Trophoblast cell (in vitro differentiated cells and primary cell): ENCODE data around the gene GGA1.
A peak's percentile ranks its signal among the peaks of the same experiment; 100 is the strongest.
"Not testable (repeated sequence)": the region's sequence is repeated elsewhere in the genome, so short reads cannot be mapped to it uniquely, and the experiment has no call there.

Source experiments
- DNase-seq, 2 donors: peaks; one replicate each; pipeline ENCODE4 v3.0.0-alpha.2; 2016
- H2AFZ ChIP-seq: 2 replicates; pipeline ENCODE4 v1.6.1; 2013; ENCODE audit warnings: low read length, moderate library complexity, mild to moderate bottlenecking; ENCODE audit not compliant: insufficient read depth, poor library complexity
- H2AK5ac ChIP-seq: 2 replicates; pipeline ENCODE4 v1.6.1; 2013; ENCODE audit warnings: mild to moderate bottlenecking, low read length
- H2BK120ac ChIP-seq: 2 replicates; pipeline ENCODE4 v1.6.1; 2013; ENCODE audit warnings: low read length, mild to moderate bottlenecking, moderate library complexity; ENCODE audit not compliant: insufficient read depth, poor library complexity
- H2BK12ac ChIP-seq: 2 replicates; pipeline ENCODE4 v1.6.1; 2013; ENCODE audit warnings: mild to moderate bottlenecking, low read length, moderate library complexity
- H2BK5ac ChIP-seq: 2 replicates; pipeline ENCODE4 v1.6.1; 2013; ENCODE audit warnings: low read length, low read depth, moderate library complexity, mild to moderate bottlenecking; ENCODE audit not compliant: poor library complexity
- H3K14ac ChIP-seq: 2 replicates; pipeline ENCODE4 v1.6.1; 2013; ENCODE audit warnings: mild to moderate bottlenecking, low read length
- H3K18ac ChIP-seq: 2 replicates; pipeline ENCODE4 v1.6.1; 2013; ENCODE audit warnings: mild to moderate bottlenecking, low read length
- H3K23ac ChIP-seq: 2 replicates; pipeline ENCODE4 v1.6.1; 2013; ENCODE audit warnings: low read length
- H3K27ac ChIP-seq: 2 replicates; pipeline ENCODE4 v1.5.1; 2013; ENCODE audit warnings: low read depth, mild to moderate bottlenecking, inconsistent platforms, low read length, moderate library complexity
- H3K27me3 ChIP-seq: 2 replicates; pipeline ENCODE4 v1.6.1; 2013; ENCODE audit warnings: inconsistent platforms, mild to moderate bottlenecking, low read length, moderate library complexity; ENCODE audit not compliant: insufficient read depth
- H3K36me3 ChIP-seq, 2 experiments: 1 replicate in 1 of 2; 2 replicates in 1 of 2; pipeline ENCODE4 v1.6.1; 2013; ENCODE audit warnings: low read length in 2 of 2, mild to moderate bottlenecking in 2 of 2, moderate library complexity in 1 of 2; ENCODE audit not compliant: insufficient read depth in 2 of 2, control insufficient read depth in 1 of 2
- H3K4ac ChIP-seq: 2 replicates; pipeline ENCODE4 v1.6.1; 2013; ENCODE audit warnings: low read depth, mild to moderate bottlenecking, low read length, moderate library complexity
- H3K4me1 ChIP-seq, 2 experiments: 1 replicate in 1 of 2; 2 replicates in 1 of 2; pipeline ENCODE4 v1.6.1; 2013; ENCODE audit warnings: low read length in 2 of 2, mild to moderate bottlenecking in 2 of 2, moderate library complexity in 1 of 2; ENCODE audit not compliant: insufficient read depth in 2 of 2, control insufficient read depth in 1 of 2
- H3K4me2 ChIP-seq: 2 replicates; pipeline ENCODE4 v1.6.1; 2013; ENCODE audit warnings: inconsistent platforms, mild to moderate bottlenecking, low read length, moderate library complexity
- H3K4me3 ChIP-seq: 2 replicates; pipeline ENCODE4 v1.5.1; 2013; ENCODE audit warnings: mild to moderate bottlenecking, low read depth, low read length, inconsistent platforms
- H3K79me1 ChIP-seq: one replicate; pipeline ENCODE4 v1.6.1; 2013; ENCODE audit warnings: low read length
- H3K79me2 ChIP-seq: 2 replicates; pipeline ENCODE4 v1.6.1; 2013; ENCODE audit warnings: low read length, mild to moderate bottlenecking; ENCODE audit not compliant: control insufficient read depth, insufficient read depth, poor library complexity
- H3K9ac ChIP-seq: 2 replicates; pipeline ENCODE4 v1.6.1; 2013; ENCODE audit warnings: mild to moderate bottlenecking, low read length
- H3K9me3 ChIP-seq: 2 replicates; pipeline ENCODE4 v1.6.1; 2013; ENCODE audit warnings: low read depth, mild to moderate bottlenecking, control low read depth, inconsistent platforms, low read length; ENCODE audit not compliant: insufficient read depth
- H4K12ac ChIP-seq: 2 replicates; pipeline ENCODE4 v1.6.1; 2013; ENCODE audit warnings: low read depth, mild to moderate bottlenecking, low read length, moderate library complexity
- H4K8ac ChIP-seq: 2 replicates; pipeline ENCODE4 v1.6.1; 2013; ENCODE audit warnings: low read depth, mild to moderate bottlenecking, low read length, moderate library complexity
- H4K91ac ChIP-seq: one replicate; pipeline ENCODE4 v1.6.1; 2013; ENCODE audit warnings: low read depth, mild to moderate bottlenecking, low read length, moderate library complexity
- WGBS: extraction: QIAGEN DNeasy Blood & Tissue Kit; methylation state at CpG from one replicate; pipeline ENCODE4 v1.1.7; 2013; ENCODE audit warnings: missing lambda C conversion rate; ENCODE audit not compliant: insufficient read length, insufficient coverage; ENCODE audit errors: extremely low coverage; 5-methylcytosine and 5-hydroxymethylcytosine counted together

The GGA1 gene

GRCh38 chr22:37588546-37589215, 20.0 kb upstream of the GGA1 start:
- Histone ChIP-seq H2BK120ac (no peak overlapping the region), H3K27ac (no peak overlapping the region), H3K4me1 (peaks cover 0 to 3% of the 10 kb centered on the region in 2 experiments), H2AFZ (no peak overlapping the region), H2AK5ac (no peak overlapping the region), H4K8ac (no peak overlapping the region), H3K9me3 (no peaks in the 10 kb centered on the region), H2BK5ac (no peak overlapping the region), H3K27me3 (no peaks in the 10 kb centered on the region), H4K12ac (no peak overlapping the region), H3K79me2 (no peaks in the 10 kb centered on the region), H4K91ac (no peak overlapping the region), H3K9ac (no peak overlapping the region), H3K4ac (no peak overlapping the region), H2BK12ac (no peak overlapping the region), H3K23ac (no peak overlapping the region), H3K14ac (no peak overlapping the region), H3K36me3 (no peaks in the 10 kb centered on the region), H3K4me3 (no peak overlapping the region), H3K18ac (no peak overlapping the region), H3K79me1 (no peaks in the 10 kb centered on the region), H3K4me2 (no peak overlapping the region)
- WGBS = no CpG with 5 or more reads among the region's 11 CpGs
- DNase-seq = no peak

DNA sequence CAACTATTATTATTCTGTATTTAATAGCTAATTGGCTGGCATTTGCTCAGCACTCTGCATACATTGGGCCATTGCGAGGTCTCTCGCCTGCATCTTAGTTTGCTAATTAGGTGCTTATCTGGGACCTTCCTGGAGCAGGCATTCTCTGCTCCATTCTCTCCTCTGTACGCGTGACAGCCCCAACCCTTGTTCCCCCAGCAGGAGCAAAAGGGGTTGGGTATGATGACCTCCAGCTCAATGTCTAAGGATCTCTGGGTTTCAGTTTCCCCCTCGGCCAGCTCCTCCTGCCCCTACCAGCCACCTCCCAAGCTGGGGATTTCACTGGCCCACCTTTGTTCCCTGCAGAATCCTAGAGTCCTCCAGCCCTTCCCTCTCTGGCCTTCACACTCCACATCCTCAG, 19.0 kb upstream of the GGA1 start:
- WGBS = no CpG with 5 or more reads among the region's 5 CpGs
- Histone ChIP-seq H3K18ac (no peak overlapping the region), H3K36me3 (no peaks in the 10 kb centered on the region), H3K27ac (no peak overlapping the region), H3K79me1 (no peaks in the 10 kb centered on the region), H3K27me3 (no peaks in the 10 kb centered on the region), H4K91ac (no peak overlapping the region), H2BK12ac (no peak overlapping the region), H2BK5ac (no peak overlapping the region), H2AFZ (no peak overlapping the region), H3K79me2 (no peaks in the 10 kb centered on the region), H3K9me3 (no peaks in the 10 kb centered on the region), H3K4me1 (peaks cover 0 to 3% of the 10 kb centered on the region in 2 experiments), H3K9ac (no peak overlapping the region), H2BK120ac (peak overlapping the region; percentile 10), H3K14ac (no peak overlapping the region), H4K8ac (no peak overlapping the region), H3K4me2 (no peak overlapping the region), H3K4ac (no peak overlapping the region), H4K12ac (no peak overlapping the region), H3K4me3 (no peak overlapping the region), H2AK5ac (no peak overlapping the region), H3K23ac (no peak overlapping the region)
- no peak for DNase-seq

DNA sequence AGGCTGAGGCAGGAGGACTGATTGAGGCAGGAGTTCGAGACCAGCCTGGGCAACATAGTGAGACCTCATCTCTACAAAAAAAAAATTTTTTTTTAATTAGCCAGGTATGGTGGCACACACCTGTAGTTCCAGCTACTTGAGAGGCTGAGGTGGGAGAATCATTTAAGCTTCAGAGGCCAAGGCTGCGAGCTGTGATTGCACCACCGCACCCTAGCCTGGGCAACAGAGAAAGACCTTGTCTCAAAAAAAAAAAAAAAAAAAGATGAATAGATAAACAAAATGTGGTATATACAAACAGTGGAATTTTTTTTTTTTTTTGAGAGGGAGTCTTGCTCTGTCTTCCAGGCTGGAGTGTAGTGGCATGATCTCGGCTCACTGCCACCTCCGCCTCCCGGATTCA, 17.6 kb upstream of the GGA1 start:
- not testable (repeated sequence) for H4K12ac ChIP-seq, H3K4ac ChIP-seq, H3K4me2 ChIP-seq, H3K9ac ChIP-seq, H3K4me1 ChIP-seq, H3K79me2 ChIP-seq, H3K23ac ChIP-seq, H3K4me3 ChIP-seq, H3K79me1 ChIP-seq, H3K36me3 ChIP-seq, H3K9me3 ChIP-seq, H2AFZ ChIP-seq, H2AK5ac ChIP-seq, H3K27me3 ChIP-seq
- peak overlapping the region; percentile 90 for H2BK120ac ChIP-seq
- H3K14ac ChIP-seq = peak overlapping the region; percentile 48
- H2BK12ac ChIP-seq = peak overlapping the region; percentile 70
- no CpG with 5 or more reads among the region's 6 CpGs for WGBS
- peak overlapping the region; percentile 88 for H4K91ac ChIP-seq
- H3K27ac ChIP-seq = peak overlapping the region; percentile 88
- H2BK5ac ChIP-seq = peak overlapping the region; percentile 81
- peak in 1 of 2 donors; percentile 54 for DNase-seq
- H3K18ac ChIP-seq = peak overlapping the region; percentile 54
- H4K8ac ChIP-seq = peak overlapping the region; percentile 73

DNA sequence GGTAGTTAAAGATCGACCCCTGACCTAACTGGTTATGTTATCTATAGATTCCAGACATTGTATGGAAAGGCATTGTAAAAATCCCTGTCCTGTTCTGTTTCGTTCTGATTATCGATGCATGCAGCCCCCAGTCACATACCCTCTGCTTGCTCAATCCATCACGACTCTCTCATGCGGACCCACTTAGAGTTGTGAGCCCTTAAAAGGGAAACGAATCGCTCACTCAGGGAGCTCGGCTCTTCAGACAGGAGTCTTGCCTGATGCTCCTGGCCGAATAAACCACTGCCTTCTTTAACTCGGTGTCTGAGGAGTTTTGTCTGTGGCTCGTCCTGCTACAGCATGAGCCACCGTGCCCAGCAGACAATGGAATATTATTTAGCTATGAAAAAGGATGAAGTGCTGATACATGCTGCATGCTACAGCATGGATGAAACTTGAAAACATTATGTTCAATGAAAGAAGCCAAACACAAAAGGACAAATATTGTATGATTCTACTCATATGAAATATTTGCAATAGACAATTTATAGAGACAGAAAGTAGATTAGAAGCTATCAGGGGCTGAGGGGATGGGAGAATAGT, 16.7 kb upstream of the GGA1 start:
- no peak overlapping the region for H3K14ac ChIP-seq
- no peaks in the 10 kb centered on the region for H3K79me2 ChIP-seq
- H4K8ac ChIP-seq = no peak overlapping the region
- H4K12ac ChIP-seq = no peak overlapping the region
- peak overlapping the region; percentile 78 for H3K27ac ChIP-seq
- no peaks in the 10 kb centered on the region for H3K79me1 ChIP-seq
- H3K36me3 ChIP-seq = no peaks in the 10 kb centered on the region
- DNase-seq = peak; percentile 52 to 73
- H3K18ac ChIP-seq = no peak overlapping the region
- no peaks in the 10 kb centered on the region for H3K9me3 ChIP-seq
- H3K4me1 ChIP-seq = peaks cover 0 to 3% of the 10 kb centered on the region in 2 experiments
- H3K27me3 ChIP-seq = no peaks in the 10 kb centered on the region
- no peak overlapping the region for H2BK12ac ChIP-seq
- no peak overlapping the region for H3K4me2 ChIP-seq
- no peak overlapping the region for H2BK5ac ChIP-seq
- no peak overlapping the region for H3K23ac ChIP-seq
- no CpG with 5 or more reads among the region's 12 CpGs for WGBS
- no peak overlapping the region for H4K91ac ChIP-seq
- H3K4ac ChIP-seq = no peak overlapping the region
- peak overlapping the region; percentile 8 for H2BK120ac ChIP-seq
- H3K4me3 ChIP-seq = no peak overlapping the region
- no peak overlapping the region for H2AFZ ChIP-seq
- no peak overlapping the region for H2AK5ac ChIP-seq
- H3K9ac ChIP-seq = no peak overlapping the region
